Lung (tissue), 12 donors: ENCODE data around the gene DDRGK1. TPM values are rescaled to one million over a fixed set of nuclear protein-coding genes. Genes with fewer than 3 reads are reported as not detected.

Source experiments
- ATAC-seq: fragments of 200-7000 bp; cut with Tn5 transposase; one replicate; pipeline ENCODE4 v1.9.1; 2020; ENCODE audit warnings: moderate number of reproducible peaks; ENCODE audit not compliant: insufficient read depth, low FRiP score
- DNase-seq, 3 donors: peaks; one replicate each; pipeline ENCODE4 v3.0.0-alpha.2; 2013 to 2017
- H3K27ac ChIP-seq, 2 donors: one replicate each; pipeline ENCODE4 v1.5.1; 2013; ENCODE audit warnings: mild to moderate bottlenecking in 2 of 2, moderate library complexity in 2 of 2, control low read depth in 1 of 2, inconsistent platforms in 1 of 2, low read depth in 1 of 2, low read length in 1 of 2
- H3K27me3 ChIP-seq, 3 donors: one replicate each; pipeline ENCODE4 v1.5.1; 2013; ENCODE audit warnings: low read length in 2 of 3; ENCODE audit not compliant: control insufficient read depth in 3 of 3, insufficient read depth in 3 of 3
- H3K36me3 ChIP-seq, 4 donors: one replicate each; pipeline ENCODE4 v1.5.1; 2013; ENCODE audit warnings: low read length in 4 of 4, mild to moderate bottlenecking in 1 of 4, moderate library complexity in 1 of 4; ENCODE audit not compliant: control insufficient read depth in 4 of 4, insufficient read depth in 4 of 4
- H3K4me1 ChIP-seq, 5 donors: one replicate each; pipeline ENCODE4 v1.5.1; 2013; ENCODE audit warnings: low read length in 5 of 5, mild to moderate bottlenecking in 2 of 5, moderate library complexity in 1 of 5; ENCODE audit not compliant: control insufficient read depth in 5 of 5, insufficient read depth in 5 of 5
- H3K4me3 ChIP-seq: one replicate; pipeline ENCODE4 v1.5.1; 2013; ENCODE audit warnings: mild to moderate bottlenecking, control low read depth, moderate library complexity
- H3K9ac ChIP-seq, 2 donors: one replicate each; pipeline ENCODE4 v1.5.1; 2013; ENCODE audit warnings: low read length in 2 of 2, control low read depth in 1 of 2; ENCODE audit not compliant: insufficient read depth in 1 of 2
- H3K9me3 ChIP-seq, 4 donors: one replicate each; pipeline ENCODE4 v1.5.1; 2013; ENCODE audit warnings: low read length in 3 of 4, mild to moderate bottlenecking in 1 of 4, moderate library complexity in 1 of 4; ENCODE audit not compliant: control insufficient read depth in 4 of 4, insufficient read depth in 3 of 4
- CTCF ChIP-seq: IDR thresholded peaks from 2 replicates; pipeline ENCODE4 v1.5.1; 2012; ENCODE audit warnings: mild to moderate bottlenecking; ENCODE audit errors: control extremely low read depth, extremely low read depth
- WGBS, 2 donors: extraction: QIAGEN DNeasy Blood & Tissue Kit; methylation state at CpG; one replicate each; pipeline ENCODE4 v1.1.7; 2013; 5-methylcytosine and 5-hydroxymethylcytosine counted together
- polyA plus RNA-seq, 2 donors: library from polyadenylated mRNA; stranded (reverse); fragments of 200-250 nt; gene quantifications; one replicate each; pipeline ENCODE4 v1.2.1, GENCODE V29; 2013
- total RNA-seq, 2 donors: library from RNA; depleted of rRNA in 1 of 2; stranded (reverse); fragments of >200 nt in 1 of 2; gene quantifications; one replicate each; pipeline ENCODE4 v1.2.1, GENCODE V29; 2014 to 2021
- donor health status: control.
- donor health status: control.
- donor health status: Bipolar disorder and iron deficiency.
- donor health status: healthy.
- donor health status: DM: yes; HTN: yes; CAD: no.

Gene DDRGK1
- total and polyA plus RNA-seq, 4 donors = 44.3 to 95.1 (median 85.9) TPM

GRCh38 chr20:3194617-3195280 is 9.7 kb downstream of the DDRGK1 start:
- ATAC-seq (no peak), DNase-seq (no peak)
- Histone ChIP-seq H3K9ac (no peak overlapping the region), H3K27me3 (no peaks in the 10 kb centered on the region), H3K36me3 (peaks cover 12 to 60% (median 41%) of the 10 kb centered on the region in 4 donors), H3K4me1 (no peaks in the 10 kb centered on the region), H3K27ac (no peak overlapping the region), H3K4me3 (no peak overlapping the region), H3K9me3 (peaks cover 0 to 2% (median 0%) of the 10 kb centered on the region in 4 donors)
- 94 to 97% methylated on average over 10 of the region's 10 CpGs for WGBS, 2 donors
- TF ChIP-seq CTCF = no peak

GRCh38 chr20:3193806-3194616 is 10.5 kb downstream of the DDRGK1 start:
- 82 to 90% methylated on average over 14 of the region's 14 CpGs for WGBS, 2 donors
- H3K36me3 ChIP-seq = peaks cover 12 to 57% (median 36%) of the 10 kb centered on the region in 4 donors
- TF ChIP-seq CTCF = no peak
- ATAC-seq = no peak
- no peaks in the 10 kb centered on the region for H3K27me3 ChIP-seq
- no peak overlapping the region for H3K27ac ChIP-seq
- DNase-seq = no peak
- H3K4me3 ChIP-seq = no peak overlapping the region
- H3K9me3 ChIP-seq = peaks cover 0 to 2% (median 0%) of the 10 kb centered on the region in 4 donors
- H3K9ac ChIP-seq = no peak overlapping the region
- H3K4me1 ChIP-seq = no peaks in the 10 kb centered on the region

- Histone ChIP-seq H3K9me3 (peaks cover 0 to 2% (median 0%) of the 10 kb centered on the region in 4 donors), H3K27me3 (no peaks in the 10 kb centered on the region), H3K27ac (no peak overlapping the region), H3K9ac (no peak overlapping the region), H3K36me3 (peaks cover 12 to 57% (median 34%) of the 10 kb centered on the region in 4 donors), H3K4me1 (no peaks in the 10 kb centered on the region), H3K4me3 (no peak overlapping the region)
- no peak for TF ChIP-seq CTCF
- ATAC-seq (no peak), DNase-seq (no peak)
- 95 to 97% methylated on average over 18 of the region's 18 CpGs for WGBS, 2 donors
These were observed 12.1 kb downstream of the DDRGK1 start for GRCh38 chr20:3192226-3193015.
